OCI-M1 (cell line): ENCODE measurements around the gene ARHGAP5.

Experiments
- DNase-seq: peaks from one replicate; lab custom pipeline; 2025; lab: John Stamatoyannopoulos, UW

ARHGAP5 gene

DNA sequence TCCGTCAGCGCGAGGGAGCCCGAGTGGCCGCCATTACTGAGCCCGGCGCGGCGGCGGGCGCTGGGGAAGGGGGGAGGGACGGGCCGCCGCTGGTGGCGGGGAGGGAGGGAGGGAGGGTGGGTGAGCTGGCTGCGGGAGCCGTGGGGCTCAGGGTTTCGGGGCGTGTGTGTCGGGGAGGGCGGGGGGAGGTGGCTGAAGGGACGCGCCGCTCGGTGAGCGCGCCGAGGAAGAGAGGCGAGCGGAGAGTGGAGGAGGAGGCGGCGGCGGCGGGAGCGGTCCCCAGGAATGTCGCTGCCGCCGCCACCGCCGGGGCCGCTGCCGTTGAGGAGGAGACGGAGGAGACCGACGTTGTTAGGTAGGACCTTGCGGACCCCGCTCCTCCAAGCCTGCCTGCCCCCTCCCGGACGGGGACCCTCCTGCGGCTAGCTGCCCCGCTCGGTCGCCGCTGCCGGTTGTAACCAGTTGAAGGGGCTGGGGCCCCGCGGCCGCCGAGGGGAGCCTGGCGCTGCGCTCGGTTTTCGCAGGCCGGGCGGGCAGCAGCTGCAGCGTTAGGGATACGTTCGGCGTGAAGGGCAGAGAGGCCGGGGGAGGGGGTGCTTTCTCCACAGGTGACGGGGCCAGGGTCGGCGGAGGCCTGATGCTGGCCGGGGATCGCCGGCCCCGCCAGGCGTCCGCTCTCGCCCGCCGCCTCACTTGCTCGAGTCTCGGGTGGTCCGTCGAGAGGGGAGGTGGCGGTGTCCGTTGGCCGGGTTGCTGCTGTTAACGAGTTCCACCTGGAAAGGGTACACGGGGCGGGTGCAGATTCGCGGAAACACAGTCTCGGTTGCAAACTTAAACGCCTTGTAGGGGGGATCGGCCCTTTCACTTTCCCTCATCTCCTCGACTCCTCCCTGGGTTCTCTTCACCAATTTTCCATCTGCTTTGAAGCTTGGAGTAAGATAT lies at the start of gene ARHGAP5:
Gene ARHGAP5 (plus strand): TSS at position 224 of the 942 bp plus-strand sequence. CDS start 13,366 bp downstream, outside the sequence.
- DNase-seq, result peak; percentile 73

DNA sequence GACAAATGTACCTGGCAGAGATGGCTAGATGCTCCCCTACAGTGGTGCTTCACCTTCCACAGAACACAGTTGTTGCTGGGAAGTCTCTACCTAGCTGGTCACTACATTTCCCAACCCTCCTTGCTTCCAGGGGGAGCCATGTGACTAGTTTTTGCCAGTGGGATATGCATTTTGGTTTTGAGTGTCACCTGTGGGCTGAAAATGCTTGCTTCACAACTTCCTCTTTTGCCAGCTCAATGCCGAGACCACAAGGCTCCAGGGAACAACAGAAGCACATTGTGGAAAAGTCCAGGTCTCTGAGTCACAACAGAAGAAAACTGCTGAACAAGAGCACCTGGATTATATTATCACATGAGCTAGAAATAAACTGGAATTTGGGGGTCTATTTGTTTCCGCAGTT lies 48.5 kb upstream of the ARHGAP5 start:
- DNase-seq, result peak; percentile 61

DNA sequence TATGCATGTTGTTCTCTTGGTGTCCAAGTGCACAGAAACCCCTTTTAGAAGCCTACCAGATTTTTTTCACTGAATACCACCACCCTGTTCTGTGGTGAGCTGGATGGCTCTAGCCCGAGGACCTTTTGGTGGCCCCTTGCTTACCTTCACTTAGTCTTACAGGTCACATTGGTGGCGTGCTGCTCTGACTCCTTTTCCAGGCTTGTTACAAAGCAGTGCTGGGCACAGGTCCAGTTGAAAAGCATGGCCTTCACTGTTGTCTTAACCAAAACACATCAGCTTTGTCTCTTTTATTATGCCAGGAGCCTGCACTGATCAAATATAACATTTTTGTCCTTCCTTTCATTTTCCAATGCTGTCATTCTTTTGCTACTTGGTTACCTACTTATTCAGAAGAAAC lies 43.6 kb upstream of the ARHGAP5 start:
- no peak for DNase-seq

GRCh38 chr14:32038876-32039275 lies 38.2 kb upstream of the ARHGAP5 start:
- DNase-seq, result no peak

DNA sequence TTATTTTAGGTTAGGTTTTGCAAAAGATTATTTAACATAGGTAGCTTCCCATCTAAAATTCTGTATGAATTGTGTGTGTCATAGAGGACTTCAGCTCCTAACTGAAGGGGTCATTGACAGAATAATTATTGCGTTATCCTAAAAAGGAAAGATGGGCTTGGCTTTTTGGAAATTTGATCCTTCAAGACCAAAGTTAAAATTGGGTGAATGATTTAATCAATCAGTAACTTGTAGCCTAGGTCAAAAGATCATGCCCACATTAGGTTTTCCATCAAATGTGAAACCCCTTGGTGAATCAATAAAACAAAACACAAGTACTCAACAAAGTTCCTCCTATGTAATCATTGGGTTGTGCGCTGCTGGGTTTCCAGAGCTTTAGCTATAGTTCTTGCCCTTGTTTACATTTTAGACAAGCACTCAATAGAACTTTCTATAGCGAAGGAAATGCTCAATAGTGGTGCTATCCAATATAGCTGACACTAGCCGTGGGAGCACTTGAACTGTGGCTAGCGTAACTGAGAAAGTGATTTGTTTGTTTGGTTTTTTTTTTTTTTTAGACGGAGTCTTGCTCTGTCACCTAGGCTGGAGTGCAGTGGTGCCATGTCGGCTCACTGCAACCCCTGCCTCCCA lies 37.6 kb upstream of the ARHGAP5 start:
- no peak for DNase-seq

GRCh38 chr14:32043624-32044023 lies 33.5 kb upstream of the ARHGAP5 start:
- DNase-seq, result no peak

DNA sequence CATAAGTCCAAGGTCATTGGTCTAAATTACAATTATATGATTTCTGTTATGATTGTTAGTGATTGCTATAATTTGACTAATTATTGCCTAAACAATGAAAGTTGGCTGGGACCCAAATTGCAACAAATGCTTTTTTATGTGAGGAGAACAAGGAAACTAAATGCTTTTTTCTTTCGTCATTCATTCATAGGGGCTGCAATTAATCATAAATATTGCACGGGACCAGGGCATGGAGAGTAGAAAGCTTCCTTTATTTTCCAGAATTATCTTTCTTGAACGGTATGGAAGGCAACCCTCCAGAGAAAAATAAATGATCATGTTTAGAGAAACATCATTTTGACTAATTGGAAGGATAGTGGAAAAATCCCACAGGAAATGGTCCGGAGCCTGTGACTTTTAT lies 32.6 kb upstream of the ARHGAP5 start:
- DNase-seq, result no peak

DNA sequence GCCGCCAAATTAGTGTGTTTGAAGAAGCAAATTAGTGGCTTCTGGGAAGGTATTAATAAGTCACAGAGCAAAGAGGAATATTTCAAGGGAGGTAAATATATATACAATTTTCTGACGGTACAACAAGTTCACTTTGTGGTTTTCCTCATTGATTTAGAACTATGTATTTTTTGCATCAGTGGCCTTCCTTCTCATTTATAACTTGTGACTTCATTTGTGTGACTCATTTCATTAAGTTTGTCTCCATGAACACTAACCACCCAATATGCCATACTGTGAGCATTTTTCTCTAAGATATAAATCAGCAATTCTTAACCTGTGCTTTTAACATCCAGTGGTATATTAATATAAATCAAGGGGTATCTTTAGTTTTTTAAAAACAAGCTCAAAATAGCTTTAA lies 29.3 kb upstream of the ARHGAP5 start:
- DNase-seq, result no peak

DNA sequence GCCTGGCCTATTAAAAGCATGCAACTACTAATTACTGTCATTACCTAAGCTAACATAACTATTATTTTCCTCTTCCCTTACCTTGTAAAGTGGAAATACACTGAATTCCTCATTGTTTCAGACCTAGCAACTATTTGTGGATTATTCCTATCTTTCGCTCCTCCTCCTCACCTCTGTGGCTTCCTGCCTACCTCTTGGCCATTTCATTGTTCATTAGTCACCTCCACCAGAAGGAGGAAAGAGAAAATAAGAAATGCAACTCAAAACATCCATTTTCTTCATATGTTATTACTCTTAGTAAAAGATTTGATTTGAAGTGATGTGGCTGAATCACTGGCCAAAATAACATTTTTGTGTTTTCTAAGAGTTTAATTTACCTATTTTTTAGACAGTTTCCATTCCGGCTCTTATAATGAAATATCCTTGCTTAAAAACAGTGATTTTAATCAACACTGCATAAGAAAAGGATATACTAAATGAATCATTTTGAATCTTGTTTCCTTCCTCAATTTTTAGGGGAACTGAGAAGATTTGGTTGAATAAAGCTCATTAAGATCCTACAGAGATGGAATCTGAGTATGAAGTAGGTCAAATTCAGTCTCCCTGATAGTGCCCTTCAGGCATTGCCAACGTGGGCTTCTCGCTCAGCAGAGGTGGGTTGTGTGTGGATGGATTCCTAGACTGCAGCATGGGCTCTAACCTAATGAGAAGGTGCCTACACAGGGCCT lies 27.6 kb upstream of the ARHGAP5 start:
- no peak for DNase-seq

- no peak for DNase-seq
These were observed 26.2 kb upstream of the ARHGAP5 start for GRCh38 chr14:32050878-32051277.

- no peak for DNase-seq
These were observed 22.6 kb upstream of the ARHGAP5 start for GRCh38 chr14:32054536-32054935.

- no peak for DNase-seq
These were observed 21.9 kb upstream of the ARHGAP5 start for GRCh38 chr14:32055175-32055574.

GRCh38 chr14:32059702-32060101 lies 17.4 kb upstream of the ARHGAP5 start:
- peak; percentile 4 for DNase-seq

- no peak for DNase-seq
These were observed 12.2 kb upstream of the ARHGAP5 start for GRCh38 chr14:32064931-32065330.

- DNase-seq, result no peak
These were observed 8.4 kb upstream of the ARHGAP5 start for GRCh38 chr14:32068708-32069107.

DNA sequence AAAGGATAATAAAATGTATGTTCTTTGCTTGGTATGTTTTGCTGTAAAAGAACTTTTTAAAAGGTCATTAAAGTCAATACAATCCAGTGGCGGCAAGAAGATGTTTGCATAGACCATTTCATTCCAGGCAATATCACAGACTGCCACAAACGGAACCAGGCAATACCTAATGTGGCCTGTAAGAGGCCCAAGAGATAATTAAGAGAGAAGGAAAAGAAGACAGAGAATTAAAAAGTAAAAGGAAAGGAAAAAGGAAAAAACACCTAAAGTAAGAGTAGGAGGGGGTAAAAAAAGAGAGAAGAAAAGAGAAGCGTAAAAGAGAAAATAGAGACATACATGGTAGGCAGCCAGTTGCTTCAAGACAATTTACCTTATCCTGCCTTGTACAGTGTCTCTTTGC lies 6.8 kb upstream of the ARHGAP5 start:
- no peak for DNase-seq

DNA sequence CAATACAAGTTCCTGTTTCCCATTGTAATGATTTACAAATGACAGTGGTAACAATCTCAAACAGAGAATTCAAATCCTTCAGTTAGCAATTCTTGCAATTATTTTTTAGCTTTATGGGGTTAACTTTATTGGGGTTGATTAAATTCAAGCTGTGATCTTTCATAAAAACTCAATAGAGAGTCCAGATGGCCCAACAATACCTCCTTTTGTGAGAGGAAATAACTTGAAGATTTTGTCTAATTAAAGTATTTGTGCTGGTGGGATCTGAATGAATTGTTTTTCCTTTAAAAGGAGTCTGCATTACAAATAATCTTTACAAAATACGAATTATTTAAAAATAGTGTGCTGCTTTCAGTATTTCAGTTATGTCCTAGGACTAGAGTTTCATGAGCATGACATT lies 4.4 kb upstream of the ARHGAP5 start:
- DNase-seq, result no peak

- peak; percentile 87 for DNase-seq
These were observed 3.4 kb upstream of the ARHGAP5 start for GRCh38 chr14:32073537-32074189.

DNA sequence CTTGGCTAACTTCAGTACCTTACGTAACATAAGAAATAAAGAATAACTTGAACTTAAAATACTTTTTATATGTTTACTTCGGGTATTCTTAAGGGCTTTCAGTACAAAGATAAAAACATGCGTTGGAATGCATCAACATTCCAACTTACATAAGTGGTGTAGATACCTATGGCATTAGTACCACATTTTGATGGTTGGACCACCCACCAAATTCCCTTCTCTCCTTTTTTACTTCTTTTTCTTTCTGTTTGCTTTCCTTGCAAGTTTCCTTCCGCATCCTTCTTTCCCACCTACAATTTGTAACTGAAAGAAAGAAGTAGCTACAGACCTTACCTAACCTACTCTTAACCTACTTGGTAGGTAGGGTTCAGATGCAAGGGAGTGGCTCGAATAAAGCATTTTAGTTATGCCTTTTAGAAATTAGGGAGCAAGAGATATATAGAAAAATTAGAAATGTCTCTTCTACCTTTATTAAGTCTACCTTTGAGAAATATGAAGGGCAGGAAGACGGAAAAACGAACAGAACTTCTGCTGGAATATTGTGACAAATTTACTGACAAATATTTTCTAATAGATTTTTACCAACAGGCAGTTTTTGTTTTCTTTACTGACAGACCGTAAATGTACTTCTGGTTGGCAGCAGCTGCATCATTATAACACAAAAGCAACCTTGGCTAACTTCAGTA lies 2.1 kb upstream of the ARHGAP5 start:
- no peak for DNase-seq

DNA sequence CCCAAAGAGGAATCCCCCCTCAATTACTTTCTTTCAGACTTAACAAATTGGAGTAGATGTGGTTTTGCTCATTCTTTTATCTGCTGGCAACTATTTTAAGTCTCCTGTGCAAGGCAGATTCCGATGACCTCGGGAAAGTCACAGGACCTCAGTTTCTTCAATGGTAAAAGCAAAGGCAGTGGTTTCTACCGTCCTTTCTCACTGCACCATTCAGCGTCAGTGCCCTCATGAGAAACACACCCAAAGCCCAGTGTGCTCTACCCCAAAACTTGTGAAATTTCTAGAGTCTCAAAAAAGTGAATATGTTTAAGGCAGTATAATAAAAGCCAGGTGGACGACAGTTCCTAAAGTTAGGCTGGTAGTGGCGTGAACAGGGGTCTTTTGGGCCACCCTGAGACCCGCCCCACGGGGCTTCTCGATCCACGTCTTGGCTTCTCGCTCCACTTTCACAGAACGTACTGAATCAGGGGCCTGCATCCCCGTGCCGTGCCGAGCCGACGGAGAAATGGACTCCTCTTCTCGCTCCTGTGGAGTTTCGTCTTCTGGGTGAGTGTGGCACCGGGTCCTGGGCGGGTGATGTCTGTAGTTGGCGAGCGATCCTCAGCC lies 1.3 kb upstream of the ARHGAP5 start:
- DNase-seq, result peak; percentile 48
